ENCODE measurements around the gene CAST.
"Not testable (repeated sequence)": the region's sequence is repeated elsewhere in the genome, so short reads cannot be mapped to it uniquely, and the experiment has no call there.

The CAST gene

GRCh38 chr5:96785326-96786109 is 123.3 kb downstream of the CAST start:
- Histone ChIP-seq H3K36me3 (ENCODE audit: control insufficient read depth, insufficient read depth, low read length) (peaks cover 12% of the 10 kb centered on the region), H3K4me3 (ENCODE audit: low read length) (no peak overlapping the region), H3K4me1 (ENCODE audit: control insufficient read depth, insufficient read depth, low read length) (no peaks in the 10 kb centered on the region), H3K27me3 (ENCODE audit: control insufficient read depth, insufficient read depth, low read length) (no peaks in the 10 kb centered on the region), H3K27ac (ENCODE audit: low read depth, low read length) (no peak overlapping the region), H3K9ac (ENCODE audit: low read length) (no peak overlapping the region)

GRCh38 chr5:96788112-96788749 is 126.1 kb downstream of the CAST start:
- Histone ChIP-seq H3K9ac (ENCODE audit: low read length) (no peak overlapping the region), H3K4me1 (ENCODE audit: control insufficient read depth, insufficient read depth, low read length) (peaks cover 4% of the 10 kb centered on the region), H3K4me3 (ENCODE audit: low read length) (no peak overlapping the region), H3K27me3 (ENCODE audit: control insufficient read depth, insufficient read depth, low read length) (no peaks in the 10 kb centered on the region), H3K27ac (ENCODE audit: low read depth, low read length) (no peak overlapping the region), H3K36me3 (ENCODE audit: control insufficient read depth, insufficient read depth, low read length) (peaks cover 14% of the 10 kb centered on the region)

- H3K27me3 ChIP-seq (ENCODE audit: control insufficient read depth, insufficient read depth, low read length), result no peaks in the 10 kb centered on the region
- peaks cover 4% of the 10 kb centered on the region for H3K4me1 ChIP-seq (ENCODE audit: control insufficient read depth, insufficient read depth, low read length)
- H3K9ac ChIP-seq (ENCODE audit: low read length), result no peak overlapping the region
- peaks cover 14% of the 10 kb centered on the region for H3K36me3 ChIP-seq (ENCODE audit: control insufficient read depth, insufficient read depth, low read length)
- no peak overlapping the region for H3K4me3 ChIP-seq (ENCODE audit: low read length)
- no peak overlapping the region for H3K27ac ChIP-seq (ENCODE audit: low read depth, low read length)
These were observed 127.7 kb downstream of the CAST start for GRCh38 chr5:96789794-96790330.

GRCh38 chr5:96790961-96791504 is 128.9 kb downstream of the CAST start:
- Histone ChIP-seq H3K36me3 (ENCODE audit: control insufficient read depth, insufficient read depth, low read length) (peaks cover 16% of the 10 kb centered on the region), H3K4me1 (ENCODE audit: control insufficient read depth, insufficient read depth, low read length) (peaks cover 4% of the 10 kb centered on the region), H3K27me3 (ENCODE audit: control insufficient read depth, insufficient read depth, low read length) (no peaks in the 10 kb centered on the region), H3K27ac (ENCODE audit: low read depth, low read length) (no peak overlapping the region), H3K9ac (ENCODE audit: low read length) (no peak overlapping the region), H3K4me3 (ENCODE audit: low read length) (no peak overlapping the region)

GRCh38 chr5:96794757-96795156 is 132.6 kb downstream of the CAST start:
- Histone ChIP-seq H3K4me1 (ENCODE audit: control insufficient read depth, insufficient read depth, low read length) (peaks cover 4% of the 10 kb centered on the region), H3K9ac (ENCODE audit: low read length) (no peak overlapping the region), H3K27me3 (ENCODE audit: control insufficient read depth, insufficient read depth, low read length) (no peaks in the 10 kb centered on the region), H3K36me3 (ENCODE audit: control insufficient read depth, insufficient read depth, low read length) (peaks cover 28% of the 10 kb centered on the region), H3K4me3 (ENCODE audit: low read length) (no peak overlapping the region), H3K27ac (ENCODE audit: low read depth, low read length) (no peak overlapping the region)

GRCh38 chr5:96795626-96796025 is 133.4 kb downstream of the CAST start:
- H3K9ac ChIP-seq (ENCODE audit: low read length), result no peak overlapping the region

GRCh38 chr5:96796434-96796833 is 134.3 kb downstream of the CAST start:
- H3K9ac ChIP-seq (ENCODE audit: low read length), result no peak overlapping the region
- no peak overlapping the region for H3K4me3 ChIP-seq (ENCODE audit: low read length)
- H3K36me3 ChIP-seq (ENCODE audit: control insufficient read depth, insufficient read depth, low read length), result peaks cover 29% of the 10 kb centered on the region
- no peaks in the 10 kb centered on the region for H3K4me1 ChIP-seq (ENCODE audit: control insufficient read depth, insufficient read depth, low read length)
- no peak overlapping the region for H3K27ac ChIP-seq (ENCODE audit: low read depth, low read length)
- no peaks in the 10 kb centered on the region for H3K27me3 ChIP-seq (ENCODE audit: control insufficient read depth, insufficient read depth, low read length)

More at GRCh38 chr5:96795626-96796025, 133.4 kb downstream of the CAST start:
- no peak overlapping the region for H3K27ac ChIP-seq (ENCODE audit: low read depth, low read length)
- H3K36me3 ChIP-seq (ENCODE audit: control insufficient read depth, insufficient read depth, low read length), result peaks cover 30% of the 10 kb centered on the region
- H3K4me1 ChIP-seq (ENCODE audit: control insufficient read depth, insufficient read depth, low read length), result peaks cover 4% of the 10 kb centered on the region
- H3K4me3 ChIP-seq (ENCODE audit: low read length), result no peak overlapping the region
- no peaks in the 10 kb centered on the region for H3K27me3 ChIP-seq (ENCODE audit: control insufficient read depth, insufficient read depth, low read length)

GRCh38 chr5:96801718-96802117 is 139.5 kb downstream of the CAST start:
- H3K4me3 ChIP-seq (ENCODE audit: low read length); H3K9ac ChIP-seq (ENCODE audit: low read length); H3K27me3 ChIP-seq (ENCODE audit: control insufficient read depth, insufficient read depth, low read length); H3K27ac ChIP-seq (ENCODE audit: low read depth, low read length); H3K4me1 ChIP-seq (ENCODE audit: control insufficient read depth, insufficient read depth, low read length): not testable (repeated sequence)
- peaks cover 22% of the 10 kb centered on the region for H3K36me3 ChIP-seq (ENCODE audit: control insufficient read depth, insufficient read depth, low read length)

- Histone ChIP-seq H3K27ac (ENCODE audit: low read depth, low read length) (peak overlapping the region; percentile 99), H3K4me1 (ENCODE audit: control insufficient read depth, insufficient read depth, low read length) (peaks cover 10% of the 10 kb centered on the region), H3K36me3 (ENCODE audit: control insufficient read depth, insufficient read depth, low read length) (peaks cover 3% of the 10 kb centered on the region), H3K4me3 (ENCODE audit: low read length) (peak overlapping the region; percentile 97), H3K9ac (ENCODE audit: low read length) (peak overlapping the region; percentile 42), H3K27me3 (ENCODE audit: control insufficient read depth, insufficient read depth, low read length) (no peaks in the 10 kb centered on the region)
These were observed 145.0 kb downstream of the CAST start for GRCh38 chr5:96807075-96807654.

- peaks cover 2% of the 10 kb centered on the region for H3K36me3 ChIP-seq (ENCODE audit: control insufficient read depth, insufficient read depth, low read length)
- peak overlapping the region; percentile 60 for H3K9ac ChIP-seq (ENCODE audit: low read length)
- peak overlapping the region; percentile 99 for H3K27ac ChIP-seq (ENCODE audit: low read depth, low read length)
- H3K4me3 ChIP-seq (ENCODE audit: low read length), result peak overlapping the region; percentile 97
- peaks cover 10% of the 10 kb centered on the region for H3K4me1 ChIP-seq (ENCODE audit: control insufficient read depth, insufficient read depth, low read length)
- no peaks in the 10 kb centered on the region for H3K27me3 ChIP-seq (ENCODE audit: control insufficient read depth, insufficient read depth, low read length)
These were observed 146.3 kb downstream of the CAST start for GRCh38 chr5:96808541-96808828.

- Histone ChIP-seq H3K4me3 (ENCODE audit: low read length) (peak overlapping the region; percentile 97), H3K4me1 (ENCODE audit: control insufficient read depth, insufficient read depth, low read length) (peaks cover 10% of the 10 kb centered on the region)
These were observed 146.8 kb downstream of the CAST start for GRCh38 chr5:96808868-96809558.

GRCh38 chr5:96809921-96810320 is 147.7 kb downstream of the CAST start:
- peaks cover 10% of the 10 kb centered on the region for H3K4me1 ChIP-seq (ENCODE audit: control insufficient read depth, insufficient read depth, low read length)
- no peak overlapping the region for H3K4me3 ChIP-seq (ENCODE audit: low read length)
- no peak overlapping the region for H3K27ac ChIP-seq (ENCODE audit: low read depth, low read length)
- no peaks in the 10 kb centered on the region for H3K36me3 ChIP-seq (ENCODE audit: control insufficient read depth, insufficient read depth, low read length)
- no peaks in the 10 kb centered on the region for H3K27me3 ChIP-seq (ENCODE audit: control insufficient read depth, insufficient read depth, low read length)
- H3K9ac ChIP-seq (ENCODE audit: low read length), result no peak overlapping the region

More at GRCh38 chr5:96808868-96809558, 146.8 kb downstream of the CAST start:
- no peak overlapping the region for H3K9ac ChIP-seq (ENCODE audit: low read length)
- H3K27ac ChIP-seq (ENCODE audit: low read depth, low read length), result peak overlapping the region; percentile 99
- no peaks in the 10 kb centered on the region for H3K36me3 ChIP-seq (ENCODE audit: control insufficient read depth, insufficient read depth, low read length)
- H3K27me3 ChIP-seq (ENCODE audit: control insufficient read depth, insufficient read depth, low read length), result no peaks in the 10 kb centered on the region

All from rectal smooth muscle tissue (tissue), 1 donor.